ENCODE results near the gene NT5DC3. TPM values are rescaled to one million over a fixed set of nuclear protein-coding genes. Genes with fewer than 3 reads are reported as not detected.

The NT5DC3 gene
- total RNA-seq, 4 donors from 2014 or later = 4.7 to 32.2 (median 5.8) TPM

GRCh38 chr12:103823871-103824270 lies 17.2 kb downstream of the NT5DC3 start:
- Histone ChIP-seq H3K4me1 (peaks cover 0 to 1% (median 0%) of the 10 kb centered on the region in 3 donors), H3K27me3 (no peaks in the 10 kb centered on the region), H3K36me3 (peaks cover 0 to 9% (median 0%) of the 10 kb centered on the region in 3 donors), H3K27ac (no peak overlapping the region), H3K9me3 (no peaks in the 10 kb centered on the region), H3K4me3 (no peak overlapping the region)
- TF ChIP-seq CTCF (IDR thresholded peaks at IDR 0.05) = no peak
- no peak for TF ChIP-seq POLR2A (IDR thresholded peaks at IDR 0.05)
- DNase-seq = no peak
- intact Hi-C loops (cut with DNase I) = no loop called here

GRCh38 chr12:103821773-103822172 lies 19.3 kb downstream of the NT5DC3 start:
- H3K9me3 ChIP-seq = no peaks in the 10 kb centered on the region
- WGBS, 2 donors = 92 to 94% methylated on average over 1 of the region's 1 CpG
- no peak overlapping the region for H3K27ac ChIP-seq
- no peaks in the 10 kb centered on the region for H3K27me3 ChIP-seq
- DNase-seq = no peak
- TF ChIP-seq POLR2A (IDR thresholded peaks at IDR 0.05) (no peak), CTCF (IDR thresholded peaks at IDR 0.05) (no peak)
- H3K36me3 ChIP-seq = peaks cover 0 to 9% (median 0%) of the 10 kb centered on the region in 3 donors
- H3K4me1 ChIP-seq = no peaks in the 10 kb centered on the region
- no peak overlapping the region for H3K4me3 ChIP-seq
- intact Hi-C loops (cut with DNase I) = no loop called here

GRCh38 chr12:103820881-103821489 lies 20.0 kb downstream of the NT5DC3 start:
- Histone ChIP-seq H3K4me3 (no peak overlapping the region), H3K36me3 (peaks cover 0 to 9% (median 0%) of the 10 kb centered on the region in 3 donors), H3K27me3 (no peaks in the 10 kb centered on the region), H3K27ac (no peak overlapping the region), H3K9me3 (no peaks in the 10 kb centered on the region), H3K4me1 (no peaks in the 10 kb centered on the region)
- no peak for DNase-seq
- WGBS, 2 donors = 95 to 100% methylated on average over 1 to 2 of the region's 3 CpGs
- TF ChIP-seq POLR2A (IDR thresholded peaks at IDR 0.05) = no peak
- TF ChIP-seq CTCF (IDR thresholded peaks at IDR 0.05) = no peak
- intact Hi-C loops (cut with DNase I) = no loop called here

GRCh38 chr12:103820361-103820760 lies 20.7 kb downstream of the NT5DC3 start:
- TF ChIP-seq CTCF (IDR thresholded peaks at IDR 0.05) (no peak), POLR2A (IDR thresholded peaks at IDR 0.05) (no peak)
- H3K27ac ChIP-seq = no peak overlapping the region
- intact Hi-C loops (cut with DNase I) = no loop called here

GRCh38 chr12:103819892-103820291 lies 21.1 kb downstream of the NT5DC3 start:
- Histone ChIP-seq H3K27ac (no peak overlapping the region), H3K4me1 (no peaks in the 10 kb centered on the region), H3K36me3 (peaks cover 0 to 9% (median 0%) of the 10 kb centered on the region in 3 donors), H3K4me3 (no peak overlapping the region), H3K27me3 (no peaks in the 10 kb centered on the region), H3K9me3 (no peaks in the 10 kb centered on the region)
- intact Hi-C loops (cut with DNase I) = no loop called here
- TF ChIP-seq POLR2A (IDR thresholded peaks at IDR 0.05) (no peak), CTCF (IDR thresholded peaks at IDR 0.05) (no peak)
- 90 to 94% methylated on average over 2 of the region's 2 CpGs for WGBS, 2 donors
- DNase-seq = no peak

More at GRCh38 chr12:103820361-103820760, 20.7 kb downstream of the NT5DC3 start:
- no peaks in the 10 kb centered on the region for H3K4me1 ChIP-seq
- peaks cover 0 to 9% (median 0%) of the 10 kb centered on the region in 3 donors for H3K36me3 ChIP-seq
- H3K4me3 ChIP-seq = no peak overlapping the region
- no peak for DNase-seq
- no peaks in the 10 kb centered on the region for H3K27me3 ChIP-seq
- H3K9me3 ChIP-seq = no peaks in the 10 kb centered on the region
